GM21576 (cell line): ENCODE data around the gene MEOX1.
"Not testable (repeated sequence)": the region's sequence is repeated elsewhere in the genome, so short reads cannot be mapped to it uniquely, and the experiment has no call there.

ENCODE experiments used
- ATAC-seq: cut with Tn5 transposase; IDR thresholded peaks from one replicate; pipeline ENCODE4 v1.9.1; 2021; ENCODE audit warnings: mild to moderate bottlenecking, moderate library complexity; ENCODE audit not compliant: unreplicated experiment

MEOX1 gene

DNA sequence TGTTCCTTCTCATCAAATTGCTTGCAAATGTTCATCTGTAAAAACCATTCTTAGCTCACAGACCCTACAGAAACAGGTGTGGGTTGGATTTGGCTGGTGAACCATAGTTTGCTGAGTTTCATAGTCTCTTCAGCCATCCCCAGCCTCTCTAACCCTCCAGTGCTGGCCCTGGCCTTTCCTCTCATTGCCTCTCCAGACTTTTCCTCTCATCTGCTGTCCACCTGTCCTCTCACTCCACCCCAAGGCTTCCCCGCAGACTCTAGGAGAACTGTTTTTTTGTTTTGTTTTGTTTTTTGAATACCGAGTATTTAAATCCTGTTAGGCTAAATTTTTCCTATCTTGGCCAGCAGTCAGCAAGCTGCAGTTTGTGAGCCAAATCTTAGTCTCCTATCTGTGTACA lies 41.1 kb downstream of the MEOX1 start:
- no peak for ATAC-seq

GRCh38 chr17:43620147-43620546 lies 41.6 kb downstream of the MEOX1 start:
- ATAC-seq, result no peak

GRCh38 chr17:43619705-43620104 lies 42.0 kb downstream of the MEOX1 start:
- no peak for ATAC-seq

- no peak for ATAC-seq
Observed at GRCh38 chr17:43618276-43618675, 43.4 kb downstream of the MEOX1 start.

DNA sequence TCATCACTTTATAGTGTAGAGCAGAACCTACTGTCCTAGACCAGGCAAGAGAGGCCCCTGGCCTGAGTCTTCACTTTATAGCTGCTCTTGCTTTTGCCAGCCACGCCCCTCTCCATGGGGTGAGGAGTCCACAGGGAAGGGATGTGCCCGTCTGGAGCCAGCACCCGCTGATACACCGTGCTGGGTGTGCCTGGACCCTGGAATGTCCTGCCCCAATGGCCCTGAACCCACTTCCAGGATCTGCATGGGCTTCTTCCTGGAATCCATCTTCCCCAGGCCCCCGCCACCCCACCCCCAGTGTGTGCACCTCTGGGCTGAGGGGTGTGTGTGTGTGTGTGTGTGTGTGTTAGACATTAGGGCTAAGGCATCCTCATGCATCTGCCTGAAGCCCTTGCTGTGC lies 44.9 kb downstream of the MEOX1 start:
- ATAC-seq, result no peak

- ATAC-seq, result no peak
Observed at GRCh38 chr17:43616421-43616820, 45.3 kb downstream of the MEOX1 start.

DNA sequence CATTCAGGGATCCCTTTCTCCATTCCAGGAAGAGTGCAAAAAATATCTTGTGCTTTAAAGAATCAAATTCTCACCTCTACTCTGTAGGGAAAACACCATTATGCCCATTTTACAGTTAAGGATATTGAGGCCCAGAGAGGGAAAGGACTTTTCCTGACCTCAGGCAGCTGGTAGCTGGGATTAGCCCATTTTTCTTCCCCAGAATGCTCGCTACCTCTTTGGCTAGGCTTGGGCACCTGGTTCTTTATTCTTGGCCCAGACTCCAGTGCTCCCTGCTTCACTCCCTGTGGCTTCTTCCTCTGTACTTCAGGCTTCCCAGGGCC lies 45.7 kb downstream of the MEOX1 start:
- no peak for ATAC-seq

DNA sequence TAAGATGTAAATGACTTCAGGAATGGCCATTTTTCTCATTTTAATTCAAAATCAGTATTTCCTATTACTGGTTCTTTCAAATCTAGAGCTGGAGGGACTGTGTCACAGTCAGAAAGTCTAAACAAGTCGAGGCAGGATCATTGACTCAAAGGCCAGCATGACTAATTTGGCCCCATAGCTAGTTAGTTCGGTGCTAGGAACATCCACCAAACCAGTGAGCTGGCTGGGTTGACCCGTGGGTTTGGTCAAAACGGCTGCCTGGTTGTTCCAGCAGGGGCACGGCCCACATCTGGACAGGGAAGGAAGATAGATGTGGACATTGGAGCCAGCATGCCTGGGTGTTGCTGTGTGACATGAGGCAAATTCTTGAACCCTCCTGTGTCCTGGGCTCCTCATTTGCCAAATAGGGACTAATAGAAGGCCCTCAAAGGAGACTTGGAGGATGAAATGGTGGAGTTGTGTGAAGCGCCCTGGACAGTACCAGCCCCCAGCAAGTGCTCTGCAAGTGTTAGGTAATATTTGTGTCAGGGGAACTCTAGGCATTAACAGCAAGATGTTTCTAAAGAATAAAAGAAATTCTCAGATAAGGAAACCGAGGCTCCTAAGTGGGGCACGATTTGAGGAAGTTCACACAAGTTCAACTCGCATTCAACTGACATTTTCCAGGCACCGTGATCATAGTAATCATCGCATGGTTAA lies 46.2 kb downstream of the MEOX1 start:
- no peak for ATAC-seq

DNA sequence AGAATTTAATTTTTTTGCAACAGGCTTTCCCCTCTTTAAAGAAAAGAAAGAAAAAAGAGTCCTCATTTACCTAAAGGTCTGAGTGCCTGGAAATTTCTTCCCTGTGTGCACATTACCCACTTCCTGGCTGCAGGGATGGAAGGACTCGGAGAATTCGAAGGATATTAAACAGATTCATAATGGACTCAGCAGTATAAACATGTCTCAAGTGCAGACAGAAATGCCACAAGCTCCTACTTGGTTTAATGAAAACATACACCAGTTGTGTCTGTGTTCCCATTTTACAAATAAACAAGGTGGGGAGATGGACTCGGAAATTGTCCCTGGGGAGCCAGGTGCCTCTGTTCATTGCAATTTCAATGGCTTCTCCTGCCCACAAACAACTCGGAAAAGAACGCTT lies 47.2 kb downstream of the MEOX1 start:
- no peak for ATAC-seq

DNA sequence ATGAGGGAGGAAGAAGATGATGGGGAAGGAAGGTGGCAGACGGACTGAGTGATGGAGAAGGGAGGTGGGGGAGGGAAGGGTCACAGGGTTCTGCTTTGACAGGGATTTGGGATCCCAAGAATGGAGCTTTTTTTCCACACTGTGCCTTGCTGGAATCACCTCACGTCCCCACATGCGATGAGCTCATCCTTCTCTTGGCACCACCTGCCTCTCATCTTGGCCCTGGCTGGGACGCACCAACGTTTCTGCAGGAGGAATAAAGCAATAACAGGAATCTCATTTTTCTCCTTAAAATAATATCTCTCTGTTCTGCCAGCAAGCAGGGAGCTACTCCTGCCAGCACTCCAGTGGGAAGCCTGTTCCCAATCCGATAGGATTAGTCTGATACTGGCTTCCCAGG lies 47.8 kb downstream of the MEOX1 start:
- ATAC-seq, result no peak

DNA sequence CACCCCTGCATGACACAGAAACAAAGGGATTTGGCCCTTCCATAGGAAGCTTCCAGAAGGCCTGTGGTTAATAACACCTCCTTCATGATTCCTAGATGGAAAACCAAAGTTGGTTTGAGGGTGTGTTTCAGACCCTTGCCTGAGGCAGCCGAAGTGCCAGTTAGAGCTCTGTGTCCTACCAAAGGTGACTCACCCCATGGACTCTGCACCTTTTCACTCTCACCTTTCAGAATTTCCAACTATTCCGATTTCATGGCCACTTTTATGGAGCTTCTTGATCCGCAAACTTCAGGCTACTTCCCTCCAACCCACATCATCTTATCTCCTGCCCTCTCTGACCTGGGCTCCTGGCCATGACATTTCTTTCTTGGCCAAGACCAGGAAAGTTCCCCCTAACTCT lies 49.2 kb downstream of the MEOX1 start:
- ATAC-seq, result no peak

DNA sequence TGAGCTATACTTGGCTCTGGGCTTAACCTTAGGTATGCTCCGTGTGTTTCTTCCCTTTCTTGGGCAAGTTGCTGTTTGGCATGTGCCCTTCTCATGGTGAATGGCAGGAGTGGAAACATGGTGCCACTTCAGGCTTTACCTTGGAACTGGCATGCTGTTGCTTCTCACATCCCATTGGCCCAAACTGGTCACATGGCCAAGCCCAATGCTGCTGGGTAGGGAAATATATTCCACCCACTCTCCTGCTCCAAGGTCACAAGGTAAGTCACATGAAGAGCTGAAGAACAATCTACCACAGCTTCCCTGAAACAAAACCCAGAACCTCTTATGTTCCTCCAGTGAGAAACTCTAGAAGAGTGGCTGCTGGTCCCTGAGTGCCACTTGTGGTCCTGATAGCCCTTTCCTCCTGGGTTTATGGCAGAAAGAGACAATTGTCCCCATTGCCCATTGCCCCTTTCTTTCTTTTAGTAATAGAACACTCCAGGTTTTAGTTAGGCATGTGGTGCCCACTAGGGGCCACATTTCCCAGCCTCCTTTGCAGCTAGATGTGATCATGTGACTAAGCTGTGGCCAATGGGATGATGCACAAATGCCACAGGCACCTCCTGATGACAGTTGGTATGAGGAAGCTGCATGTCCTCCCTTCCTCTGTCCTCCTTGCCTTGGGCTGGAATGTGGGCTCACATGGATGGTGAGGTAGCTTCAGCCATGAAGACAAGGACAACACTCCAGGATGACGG lies 50.3 kb downstream of the MEOX1 start:
- no peak for ATAC-seq

- no peak for ATAC-seq
Observed at GRCh38 chr17:43609613-43610385, 51.9 kb downstream of the MEOX1 start.

DNA sequence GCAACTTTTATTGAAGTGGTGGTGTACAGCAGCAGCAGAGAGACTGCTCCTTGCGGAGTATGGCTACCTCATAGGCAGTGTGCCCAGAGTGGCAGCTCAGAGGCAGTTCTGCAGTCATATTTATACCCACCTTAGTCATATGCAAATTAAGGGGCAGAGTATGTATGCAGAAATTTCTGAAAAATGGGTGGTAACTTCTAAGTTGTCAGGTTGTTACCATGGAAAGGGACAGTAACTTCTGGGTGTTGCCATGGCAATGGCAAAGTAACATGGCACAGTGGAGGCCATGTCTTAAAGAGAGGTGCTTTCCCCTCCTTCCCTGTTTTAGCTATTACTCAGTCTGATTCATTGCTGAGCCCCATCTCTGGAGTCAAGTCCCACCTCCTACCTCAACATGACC lies 53.4 kb downstream of the MEOX1 start:
- ATAC-seq, result no peak

DNA sequence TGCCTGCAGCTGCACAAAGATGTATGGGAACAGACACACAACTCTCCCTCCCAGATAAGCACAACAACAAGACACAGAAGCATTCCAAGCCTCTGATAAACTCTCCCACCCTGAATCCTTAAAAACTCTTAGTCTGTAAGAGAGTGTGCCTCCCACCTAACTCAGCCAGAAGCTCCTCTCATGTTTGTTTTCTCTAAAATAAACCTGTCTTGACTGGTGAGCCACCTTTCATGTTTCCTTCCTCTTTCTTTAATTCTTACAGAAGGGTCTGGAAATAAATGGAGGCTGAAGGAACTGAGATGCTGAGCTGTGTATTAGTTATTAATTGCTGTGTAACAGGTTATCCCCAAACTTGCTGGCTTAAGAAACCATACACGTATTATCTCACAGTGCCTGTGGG lies 57.2 kb downstream of the MEOX1 start:
- ATAC-seq, result no peak

DNA sequence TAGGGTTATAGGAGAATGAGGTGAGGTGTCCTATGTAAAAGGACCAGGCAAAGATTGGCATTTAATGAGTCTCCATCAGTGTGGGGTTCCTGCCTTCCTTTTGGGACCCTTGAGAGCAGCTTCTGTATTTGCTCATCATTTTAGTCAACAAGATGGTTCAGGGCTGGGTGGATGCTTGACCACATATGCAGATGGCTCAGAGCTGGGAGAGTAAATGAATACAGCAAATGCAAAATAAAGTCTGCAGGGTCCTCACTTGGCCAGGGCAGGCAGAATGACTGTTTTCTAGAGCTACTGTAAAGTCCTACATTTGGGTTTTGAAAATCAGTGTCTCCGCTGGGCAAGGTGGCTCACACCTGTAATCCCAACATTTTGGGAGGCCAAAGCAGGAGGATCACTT lies 58.4 kb downstream of the MEOX1 start:
- no peak for ATAC-seq

DNA sequence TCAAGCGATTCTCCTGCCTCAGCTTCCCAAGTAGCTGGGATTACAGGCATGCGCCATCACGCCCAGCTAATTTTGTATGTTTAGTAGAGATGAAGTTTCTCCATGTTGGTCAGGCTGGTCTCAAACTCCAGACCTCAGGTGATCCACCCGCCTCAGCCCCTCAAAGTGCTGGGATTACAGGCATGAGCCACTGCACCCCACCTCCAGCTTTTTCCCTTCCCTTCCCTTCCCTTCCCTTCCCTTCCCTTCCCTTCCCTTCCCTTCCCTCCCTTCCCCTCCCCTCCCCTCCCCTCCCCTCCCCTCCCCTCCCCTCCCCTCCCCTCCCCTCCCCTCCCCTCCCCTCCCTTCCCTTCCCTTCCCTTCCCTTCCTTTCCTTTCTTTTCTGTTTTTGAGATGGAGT lies 59.2 kb downstream of the MEOX1 start:
- ATAC-seq, result not testable (repeated sequence)

GRCh38 chr17:43601280-43602039 lies 60.3 kb downstream of the MEOX1 start:
- no peak for ATAC-seq

GRCh38 chr17:43599835-43600234 lies 61.9 kb downstream of the MEOX1 start:
- ATAC-seq, result no peak

DNA sequence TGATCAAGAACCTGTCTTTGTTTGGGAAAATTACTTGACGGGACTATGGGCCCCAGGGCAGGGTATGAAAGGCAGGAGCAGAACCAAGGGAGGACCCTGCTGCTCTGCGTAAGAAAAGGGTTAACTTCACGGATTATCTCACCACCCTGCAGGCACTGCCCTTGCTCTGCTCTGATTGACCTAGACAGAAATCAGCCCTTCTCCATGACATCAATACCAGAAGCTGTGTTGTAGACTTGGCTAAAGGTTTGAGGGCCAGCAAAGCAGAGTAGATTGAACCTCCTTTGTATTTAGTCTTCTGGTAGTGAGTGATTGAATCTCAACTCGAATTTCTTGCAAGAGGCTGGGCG lies 62.7 kb downstream of the MEOX1 start:
- ATAC-seq, result no peak

GRCh38 chr17:43598357-43599045 lies 63.2 kb downstream of the MEOX1 start:
- no peak for ATAC-seq
